CD8-positive, alpha-beta memory T cell (primary cell): ENCODE data around the gene DDAH1. TPM values are rescaled to one million over a fixed set of nuclear protein-coding genes. Genes with fewer than 3 reads are reported as not detected.

Source experiments
- CTCF ChIA-PET: fragments of 350-600 bp; sonication (Branson Sonifier 250); formaldehyde crosslinking; loops from one replicate; lab custom pipeline; 2021; ENCODE audit warnings: antibody characterized with exemption; lab: Charles Lee
- POLR2A ChIA-PET: fragments of 350-600 bp; sonication (Branson Sonifier 250); formaldehyde crosslinking; loops from one replicate; lab custom pipeline; 2021; ENCODE audit warnings: antibody characterized with exemption; lab: Charles Lee
- DNase-seq, 5 donors: peaks; one replicate each; pipeline versions ENCODE4 v3.0.0 to v3.0.0-alpha.2; 2020 to 2022; ENCODE audit warnings: mixed read lengths in 1 of 5
- H3K27ac ChIP-seq: one replicate; pipeline ENCODE4 v1.7.0; 2013; ENCODE audit warnings: low read depth, mild to moderate bottlenecking, low read length, moderate library complexity
- H3K27me3 ChIP-seq: 2 replicates; pipeline ENCODE4 v1.7.0; 2013; ENCODE audit warnings: low read length, mild to moderate bottlenecking; ENCODE audit not compliant: insufficient read depth, poor library complexity, severe bottlenecking
- H3K36me3 ChIP-seq: 2 replicates; pipeline ENCODE4 v1.7.0; 2013; ENCODE audit warnings: mild to moderate bottlenecking, low read length, moderate library complexity; ENCODE audit not compliant: insufficient read depth
- H3K4me1 ChIP-seq: 2 replicates; pipeline ENCODE4 v1.7.0; 2013; ENCODE audit warnings: mild to moderate bottlenecking, low read length, moderate library complexity; ENCODE audit not compliant: insufficient read depth
- H3K4me3 ChIP-seq: 2 replicates; pipeline ENCODE4 v1.7.0; 2013; ENCODE audit warnings: mild to moderate bottlenecking, low read length
- H3K9me3 ChIP-seq: 2 replicates; pipeline ENCODE4 v1.7.0; 2013; ENCODE audit warnings: mild to moderate bottlenecking, low read length
- H3K27ac Mint-ChIP-seq, 8 donors: one replicate each; pipeline ENCODE4 v1.8.0; 2020 to 2021; ENCODE audit warnings: mixed read lengths in 8 of 8, mild to moderate bottlenecking in 6 of 8, inconsistent platforms in 3 of 8, moderate library complexity in 3 of 8
- H3K27me3 Mint-ChIP-seq, 2 donors: one replicate each; pipeline ENCODE4 v1.8.0; 2020 to 2021; ENCODE audit warnings: mixed read lengths in 2 of 2, mild to moderate bottlenecking in 1 of 2, moderate library complexity in 1 of 2
- H3K36me3 Mint-ChIP-seq, 3 donors: one replicate each; pipeline ENCODE4 v1.8.0; 2020 to 2021; ENCODE audit warnings: mixed read lengths in 3 of 3, inconsistent platforms in 1 of 3, mild to moderate bottlenecking in 1 of 3
- H3K4me1 Mint-ChIP-seq, 3 donors: one replicate each; pipeline ENCODE4 v1.8.0; 2020 to 2021; ENCODE audit warnings: mixed read lengths in 3 of 3, inconsistent platforms in 1 of 3, mild to moderate bottlenecking in 1 of 3
- H3K4me3 Mint-ChIP-seq, 7 donors: one replicate each; pipeline ENCODE4 v1.8.0; 2020 to 2021; ENCODE audit warnings: mixed read lengths in 7 of 7, mild to moderate bottlenecking in 6 of 7, moderate library complexity in 4 of 7, inconsistent platforms in 2 of 7
- H3K9me3 Mint-ChIP-seq, 5 donors: one replicate each; pipeline ENCODE4 v1.8.0; 2020 to 2022; ENCODE audit warnings: mixed read lengths in 5 of 5, mild to moderate bottlenecking in 3 of 5, moderate library complexity in 2 of 5, inconsistent platforms in 1 of 5
- polyA plus RNA-seq: library from polyadenylated mRNA; unstranded; fragments of 300-500 nt; fragmentation: Illumina TruSeq; gene quantifications from one replicate; pipeline ENCODE4 v1.2.3, GENCODE V29; 2021
- total RNA-seq, 2 experiments: library from RNA; stranded (reverse); gene quantifications; one replicate each; pipeline ENCODE4 v1.2.3, GENCODE V29; 2021

The DDAH1 gene
- total and polyA plus RNA-seq, 3 experiments from 2014 or later, result not detected

DNA sequence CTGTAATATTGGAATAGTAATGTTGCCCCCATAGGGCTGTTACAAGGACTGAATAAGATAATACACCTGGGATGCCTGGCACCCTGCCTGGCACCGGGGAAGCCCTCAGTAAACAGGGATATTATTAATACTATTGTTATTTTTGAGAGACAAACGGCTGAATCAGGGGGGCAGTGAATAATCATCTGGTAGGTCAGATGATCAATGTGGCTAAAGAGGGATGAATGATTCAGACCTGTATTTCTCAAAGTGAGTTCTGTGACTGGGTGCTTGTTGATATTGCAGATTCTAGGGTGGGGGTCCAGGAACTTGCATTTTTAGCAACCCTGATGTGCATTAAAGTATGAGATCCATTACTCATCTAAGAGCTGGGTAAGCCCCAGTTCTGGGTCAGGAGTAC, 142.3 kb downstream of the DDAH1 start:
- Histone ChIP-seq H3K4me1 (no peaks in the 10 kb centered on the region), H3K27me3 (peaks cover 8% of the 10 kb centered on the region), H3K36me3 (no peaks in the 10 kb centered on the region), H3K9me3 (no peaks in the 10 kb centered on the region), H3K27ac (no peak overlapping the region), H3K4me3 (no peak overlapping the region)
- Mint-ChIP-seq H3K4me1 (no peaks in the 10 kb centered on the region), H3K4me3 (no peak overlapping the region), H3K27me3 (peaks cover 3 to 49% of the 10 kb centered on the region in 2 donors), H3K9me3 (peaks cover 0 to 2% (median 0%) of the 10 kb centered on the region in 5 donors), H3K36me3 (no peaks in the 10 kb centered on the region), H3K27ac (no peak overlapping the region)
- POLR2A ChIA-PET, result no interaction called here
- CTCF ChIA-PET, result interaction anchor here (0.8 kb wide), 1 partner anchor 14 kb away, joined by 3 read pairs; no protein-coding TSS in a partner anchor
- DNase-seq, result no peak

DNA sequence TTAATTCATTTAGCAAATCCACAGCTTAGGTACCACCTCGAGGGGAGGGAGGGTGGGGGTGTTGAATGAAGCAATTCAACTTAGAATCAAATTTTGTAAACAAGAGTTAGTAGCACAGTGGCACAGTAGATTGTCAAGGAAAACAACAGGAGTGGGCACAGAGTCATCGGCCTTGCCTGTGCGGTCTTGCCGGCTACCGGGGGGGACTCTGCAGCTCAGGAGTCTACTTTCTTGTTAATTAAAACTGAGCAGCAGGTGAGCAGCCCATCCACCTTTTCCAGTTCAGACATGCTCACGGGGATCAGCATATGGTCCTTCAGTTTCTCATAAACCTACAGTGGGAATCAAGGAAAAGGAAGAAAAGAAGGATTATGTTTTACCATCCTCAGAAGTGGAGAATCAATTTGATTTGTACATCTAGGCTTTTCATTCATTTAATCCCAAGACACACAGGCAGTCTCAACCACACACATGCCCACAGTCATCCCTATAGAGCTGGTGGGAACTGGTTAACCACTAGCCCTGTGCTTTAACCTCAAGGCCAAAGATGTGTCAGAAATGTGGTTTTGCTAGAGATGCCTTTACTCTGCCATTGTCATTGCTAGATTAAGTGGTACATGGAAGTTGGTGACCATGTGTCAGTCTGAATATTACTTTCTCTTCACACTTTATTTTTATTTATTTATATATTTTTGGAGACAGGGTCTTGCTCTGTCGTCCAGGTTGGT, 143.6 kb downstream of the DDAH1 start:
- no peaks in the 10 kb centered on the region for H3K36me3 Mint-ChIP-seq
- CTCF ChIA-PET, result no interaction called here

DNA sequence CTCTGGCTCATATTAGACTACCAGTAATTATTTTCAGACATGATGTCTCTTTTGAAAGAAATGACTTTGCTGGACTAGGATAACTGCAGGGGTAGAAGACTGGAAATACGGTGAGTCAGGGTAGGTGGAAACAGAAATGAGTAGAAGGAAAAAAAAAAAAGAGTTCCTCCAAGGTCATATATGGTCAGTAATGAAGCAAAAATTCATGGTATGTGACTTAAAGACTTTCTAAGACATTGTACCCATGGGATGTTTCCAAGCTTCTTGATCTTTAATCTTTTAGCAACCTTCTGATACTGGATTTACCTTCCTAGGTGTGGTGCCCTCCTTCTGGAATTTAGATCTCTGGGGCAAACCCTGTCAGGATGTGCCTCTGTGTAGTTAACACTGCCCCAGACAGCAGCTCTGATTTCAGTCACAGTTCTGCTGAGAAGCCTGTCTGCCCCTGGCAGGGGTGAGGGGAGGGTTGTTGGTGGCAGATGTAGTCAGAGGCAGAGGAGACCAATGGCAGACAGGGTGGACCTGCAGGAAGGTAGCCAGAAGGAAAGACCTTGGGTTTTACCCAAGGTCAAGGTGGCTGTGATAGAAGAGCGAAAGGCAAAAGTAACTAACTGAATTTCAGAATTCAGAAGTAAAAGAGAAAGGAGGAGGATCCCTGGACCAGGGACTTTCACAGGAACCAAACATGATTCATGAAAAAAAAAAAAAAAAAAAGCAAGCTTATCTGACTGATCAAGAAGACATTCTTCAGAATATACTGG, 144.4 kb downstream of the DDAH1 start:
- no peaks in the 10 kb centered on the region for H3K9me3 ChIP-seq
- Mint-ChIP-seq H3K4me3 (no peak overlapping the region), H3K36me3 (no peaks in the 10 kb centered on the region), H3K9me3 (peaks cover 0 to under 1% (median 0%) of the 10 kb centered on the region in 5 donors), H3K27me3 (peaks cover 3 to 61% of the 10 kb centered on the region in 2 donors), H3K4me1 (no peaks in the 10 kb centered on the region), H3K27ac (no peak overlapping the region)
- no peak overlapping the region for H3K4me3 ChIP-seq
- CTCF ChIA-PET, result no interaction called here
- H3K4me1 ChIP-seq, result no peaks in the 10 kb centered on the region
- no peak for DNase-seq
- no peak overlapping the region for H3K27ac ChIP-seq
- POLR2A ChIA-PET, result interaction anchor here (0.7 kb wide), 1 partner anchor 313 kb away, joined by 7 read pairs; no protein-coding TSS in a partner anchor
- peaks cover 8% of the 10 kb centered on the region for H3K27me3 ChIP-seq
- no peaks in the 10 kb centered on the region for H3K36me3 ChIP-seq

More for the DNA sequence above, 143.6 kb downstream of the DDAH1 start:
- H3K4me1 ChIP-seq, result no peaks in the 10 kb centered on the region
- no peaks in the 10 kb centered on the region for H3K36me3 ChIP-seq
- Mint-ChIP-seq H3K27me3 (peaks cover 3 to 59% of the 10 kb centered on the region in 2 donors), H3K27ac (no peak overlapping the region), H3K4me3 (no peak overlapping the region), H3K4me1 (no peaks in the 10 kb centered on the region), H3K9me3 (peaks cover 0 to 2% (median 0%) of the 10 kb centered on the region in 5 donors)
- POLR2A ChIA-PET, result interaction anchor here (0.7 kb wide), 1 partner anchor 314 kb away, joined by 7 read pairs; no protein-coding TSS in a partner anchor
- no peak overlapping the region for H3K27ac ChIP-seq
- DNase-seq, result no peak
- H3K27me3 ChIP-seq, result peaks cover 8% of the 10 kb centered on the region
- H3K4me3 ChIP-seq, result no peak overlapping the region
- no peaks in the 10 kb centered on the region for H3K9me3 ChIP-seq

DNA sequence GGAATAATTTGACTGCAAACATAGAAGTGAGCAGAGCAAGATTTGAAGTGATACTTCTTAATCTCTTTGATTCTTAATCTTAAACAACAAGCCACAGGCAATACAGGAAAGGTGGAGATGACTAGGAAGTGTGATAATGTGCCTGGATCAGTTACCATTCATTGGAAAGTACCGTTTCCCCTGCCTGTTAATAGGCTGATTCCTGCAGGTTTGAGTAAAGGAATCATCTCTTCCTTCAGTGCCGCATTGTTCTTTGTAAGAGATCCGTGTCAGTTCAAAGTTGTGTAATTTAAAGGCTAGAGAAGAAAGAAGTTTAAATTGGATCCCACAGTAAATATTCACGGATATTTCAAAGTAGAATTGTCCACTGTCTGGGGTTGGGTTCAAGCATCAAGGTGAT, 145.0 kb downstream of the DDAH1 start:
- no peak for DNase-seq
- no peaks in the 10 kb centered on the region for H3K9me3 Mint-ChIP-seq
- H3K27me3 Mint-ChIP-seq, result peaks cover 4 to 62% of the 10 kb centered on the region in 2 donors
- H3K27ac ChIP-seq, result no peak overlapping the region
- no peak overlapping the region for H3K27ac Mint-ChIP-seq
- no peaks in the 10 kb centered on the region for H3K36me3 Mint-ChIP-seq
- H3K27me3 ChIP-seq, result peaks cover 8% of the 10 kb centered on the region
- H3K4me1 Mint-ChIP-seq, result no peaks in the 10 kb centered on the region
- CTCF ChIA-PET, result no interaction called here
- H3K36me3 ChIP-seq, result no peaks in the 10 kb centered on the region
- no peaks in the 10 kb centered on the region for H3K4me1 ChIP-seq
- H3K4me3 ChIP-seq, result no peak overlapping the region
- POLR2A ChIA-PET, result no interaction called here
- no peaks in the 10 kb centered on the region for H3K9me3 ChIP-seq
- H3K4me3 Mint-ChIP-seq, result no peak overlapping the region

DNA sequence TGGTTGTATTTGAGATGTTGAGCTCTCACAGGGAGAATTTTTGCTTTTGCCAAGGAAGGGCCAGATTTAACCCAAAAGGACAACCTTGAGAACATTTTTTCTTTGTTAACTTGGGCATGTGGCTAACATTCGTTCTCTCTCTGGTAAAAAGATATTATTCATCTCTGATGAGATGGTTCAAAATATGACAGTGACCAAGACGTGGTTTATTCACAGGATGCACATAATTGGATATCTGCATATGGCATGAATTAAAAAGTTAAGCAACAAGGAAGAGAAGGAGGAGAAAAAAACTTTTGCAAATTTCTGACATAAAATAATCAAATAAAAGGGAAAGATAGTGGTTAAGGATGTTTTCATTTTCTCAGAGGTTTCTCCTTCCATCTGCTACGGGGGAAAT, 145.5 kb downstream of the DDAH1 start:
- no peaks in the 10 kb centered on the region for H3K36me3 Mint-ChIP-seq
- ChIA-PET CTCF (no interaction called here), POLR2A (no interaction called here)
- H3K4me1 Mint-ChIP-seq, result no peaks in the 10 kb centered on the region
- H3K27ac Mint-ChIP-seq, result no peak overlapping the region
- no peak overlapping the region for H3K4me3 ChIP-seq
- H3K4me1 ChIP-seq, result no peaks in the 10 kb centered on the region
- peaks cover 8% of the 10 kb centered on the region for H3K27me3 ChIP-seq
- no peaks in the 10 kb centered on the region for H3K36me3 ChIP-seq
- H3K27me3 Mint-ChIP-seq, result peaks cover 8 to 63% of the 10 kb centered on the region in 2 donors
- no peak overlapping the region for H3K27ac ChIP-seq
- no peak overlapping the region for H3K4me3 Mint-ChIP-seq
- no peaks in the 10 kb centered on the region for H3K9me3 Mint-ChIP-seq
- no peak for DNase-seq
- no peaks in the 10 kb centered on the region for H3K9me3 ChIP-seq

DNA sequence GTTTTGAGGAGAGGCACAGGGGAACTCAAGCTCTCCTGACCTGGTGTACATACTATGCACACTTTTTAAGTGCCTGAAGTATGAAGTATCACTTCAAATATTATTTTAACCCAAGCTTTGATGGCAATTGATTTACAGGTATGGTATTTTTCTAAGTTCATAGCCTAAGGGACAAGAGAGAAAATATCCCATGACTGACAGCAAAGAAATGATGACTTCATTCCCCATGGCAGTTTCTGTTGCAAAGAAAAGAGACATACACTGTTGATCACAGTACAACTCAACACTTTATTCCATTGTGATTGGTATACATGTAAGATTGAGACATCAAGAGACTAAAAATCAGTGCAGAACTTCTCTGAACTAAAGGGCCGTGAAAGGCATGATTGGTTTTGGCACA, 146.7 kb downstream of the DDAH1 start:
- peaks cover 0 to 3% (median 0%) of the 10 kb centered on the region in 3 donors for H3K36me3 Mint-ChIP-seq
- H3K4me1 ChIP-seq, result no peaks in the 10 kb centered on the region
- POLR2A ChIA-PET, result no interaction called here
- H3K9me3 Mint-ChIP-seq, result no peaks in the 10 kb centered on the region
- H3K4me1 Mint-ChIP-seq, result no peaks in the 10 kb centered on the region
- H3K27me3 ChIP-seq, result peaks cover 8% of the 10 kb centered on the region
- peaks cover 10 to 67% of the 10 kb centered on the region in 2 donors for H3K27me3 Mint-ChIP-seq
- CTCF ChIA-PET, result no interaction called here
- DNase-seq, result no peak
- H3K9me3 ChIP-seq, result no peaks in the 10 kb centered on the region
- no peak overlapping the region for H3K27ac ChIP-seq
- no peak overlapping the region for H3K4me3 ChIP-seq
- H3K4me3 Mint-ChIP-seq, result no peak overlapping the region
- H3K27ac Mint-ChIP-seq, result no peak overlapping the region
- no peaks in the 10 kb centered on the region for H3K36me3 ChIP-seq

DNA sequence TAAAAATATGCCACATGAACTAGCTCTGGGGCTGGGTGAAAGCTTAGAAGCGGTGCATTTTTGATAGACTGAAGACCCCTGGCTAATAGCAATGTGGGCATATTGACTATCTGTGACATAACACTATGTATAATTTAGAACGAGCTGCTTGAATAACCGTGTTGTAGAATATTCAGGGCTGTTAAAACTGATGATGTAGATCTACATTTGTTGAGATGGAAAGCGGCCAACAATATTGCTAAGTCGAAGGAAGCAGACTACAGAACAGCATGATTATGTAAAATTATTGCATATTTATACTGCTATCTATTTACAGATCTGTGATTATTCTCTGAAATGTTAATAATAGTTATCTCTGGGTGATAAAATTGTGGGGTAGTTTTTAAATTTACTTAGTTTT, 147.4 kb downstream of the DDAH1 start:
- H3K4me1 Mint-ChIP-seq, result no peaks in the 10 kb centered on the region
- ChIA-PET CTCF (interaction anchor here (1.1 kb wide), 1 partner anchor 9 kb away, joined by 4 read pairs; no protein-coding TSS in a partner anchor), POLR2A (no interaction called here)
- H3K4me3 Mint-ChIP-seq, result no peak overlapping the region
- Histone ChIP-seq H3K27ac (no peak overlapping the region), H3K36me3 (no peaks in the 10 kb centered on the region), H3K9me3 (no peaks in the 10 kb centered on the region), H3K4me1 (no peaks in the 10 kb centered on the region), H3K4me3 (no peak overlapping the region), H3K27me3 (peaks cover 8% of the 10 kb centered on the region)
- H3K27ac Mint-ChIP-seq, result no peak overlapping the region
- H3K27me3 Mint-ChIP-seq, result peaks cover 14 to 72% of the 10 kb centered on the region in 2 donors
- peaks cover 0 to 4% (median 0%) of the 10 kb centered on the region in 3 donors for H3K36me3 Mint-ChIP-seq
- no peaks in the 10 kb centered on the region for H3K9me3 Mint-ChIP-seq
- DNase-seq, result no peak

DNA sequence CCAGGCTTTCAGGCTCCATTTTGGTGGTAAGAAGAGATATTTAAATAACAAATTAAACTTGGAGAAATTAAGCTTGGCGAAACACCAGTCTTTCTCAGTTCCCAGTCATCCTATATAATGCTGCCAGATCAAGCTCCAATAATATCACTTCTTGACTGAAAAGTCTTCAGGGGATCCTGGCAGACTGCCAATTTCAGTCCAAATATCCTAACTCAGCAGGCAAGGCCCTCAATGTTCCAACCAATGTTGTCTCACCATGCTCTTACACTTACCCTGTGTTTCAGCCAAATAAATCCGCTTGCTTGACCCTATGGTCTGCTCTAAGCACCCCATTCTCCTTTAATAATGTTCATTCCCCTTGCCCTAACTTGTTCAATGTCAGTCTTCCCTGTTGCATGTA, 148.6 kb downstream of the DDAH1 start:
- CTCF ChIA-PET, result interaction anchor here (1.1 kb wide), 1 partner anchor 8 kb away, joined by 4 read pairs; no protein-coding TSS in a partner anchor
- no peaks in the 10 kb centered on the region for H3K9me3 ChIP-seq

More for the DNA sequence above, 148.6 kb downstream of the DDAH1 start:
- H3K27me3 ChIP-seq, result peaks cover 14% of the 10 kb centered on the region
- H3K4me3 Mint-ChIP-seq, result no peak overlapping the region
- POLR2A ChIA-PET, result no interaction called here
- H3K4me1 ChIP-seq, result no peaks in the 10 kb centered on the region
- H3K9me3 Mint-ChIP-seq, result no peaks in the 10 kb centered on the region
- no peaks in the 10 kb centered on the region for H3K4me1 Mint-ChIP-seq
- H3K36me3 ChIP-seq, result no peaks in the 10 kb centered on the region
- H3K4me3 ChIP-seq, result no peak overlapping the region
- no peak overlapping the region for H3K27ac Mint-ChIP-seq
- no peak overlapping the region for H3K27ac ChIP-seq
- peaks cover 0 to 4% (median 0%) of the 10 kb centered on the region in 3 donors for H3K36me3 Mint-ChIP-seq
- DNase-seq, result no peak
- H3K27me3 Mint-ChIP-seq, result peaks cover 14 to 81% of the 10 kb centered on the region in 2 donors
